Measurements from ENCODE around the gene ULK1.
"Not testable (repeated sequence)": the region's sequence is repeated elsewhere in the genome, so short reads cannot be mapped to it uniquely, and the experiment has no call there.

The ULK1 gene

DNA sequence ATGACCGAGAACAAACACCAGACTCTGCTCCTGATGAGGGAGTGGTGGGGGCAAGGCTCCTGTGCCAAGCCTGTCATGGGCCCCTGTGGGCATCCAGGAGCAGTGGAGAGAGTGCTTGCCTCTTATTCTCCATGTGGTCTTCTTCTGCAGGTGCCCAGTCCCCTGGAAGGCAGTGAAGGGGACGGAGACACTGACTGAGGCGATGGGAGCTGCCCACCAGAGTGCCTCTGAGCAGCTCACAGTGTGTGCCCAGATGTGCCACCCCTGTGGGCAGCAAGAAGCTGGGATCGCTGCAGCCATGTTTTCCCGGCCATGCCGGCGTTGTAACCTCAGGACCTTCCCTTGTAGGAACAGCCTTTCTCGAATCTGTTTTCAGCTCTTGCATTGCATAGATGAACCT, 49.0 kb downstream of the ULK1 start:
- no peak for DNase-seq (ENCODE audit: low read depth)

DNA sequence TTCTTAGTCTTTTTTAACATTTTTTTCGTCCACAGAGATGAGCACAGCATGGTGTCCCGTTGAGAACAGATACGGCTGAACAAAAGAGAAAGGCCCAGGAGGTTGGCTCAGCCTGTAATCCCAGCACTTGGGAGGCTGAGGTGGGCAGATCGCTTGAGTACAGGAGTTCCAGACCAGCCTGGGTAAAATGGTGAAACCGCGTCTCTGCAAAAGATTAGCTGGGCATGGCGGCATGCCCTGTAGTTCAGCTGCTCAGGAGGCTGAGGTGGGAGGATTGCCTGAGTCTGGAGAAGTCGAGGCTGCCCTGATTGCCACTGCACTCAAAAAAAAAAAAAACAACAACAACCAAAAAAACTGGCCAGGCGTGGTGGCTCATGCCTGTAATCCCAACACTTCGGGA, 49.5 kb downstream of the ULK1 start:
- no peak for DNase-seq (ENCODE audit: low read depth)

- no peak for DNase-seq (ENCODE audit: low read depth)
These were observed 50.3 kb downstream of the ULK1 start for GRCh38 chr12:131944601-131945251.

DNA sequence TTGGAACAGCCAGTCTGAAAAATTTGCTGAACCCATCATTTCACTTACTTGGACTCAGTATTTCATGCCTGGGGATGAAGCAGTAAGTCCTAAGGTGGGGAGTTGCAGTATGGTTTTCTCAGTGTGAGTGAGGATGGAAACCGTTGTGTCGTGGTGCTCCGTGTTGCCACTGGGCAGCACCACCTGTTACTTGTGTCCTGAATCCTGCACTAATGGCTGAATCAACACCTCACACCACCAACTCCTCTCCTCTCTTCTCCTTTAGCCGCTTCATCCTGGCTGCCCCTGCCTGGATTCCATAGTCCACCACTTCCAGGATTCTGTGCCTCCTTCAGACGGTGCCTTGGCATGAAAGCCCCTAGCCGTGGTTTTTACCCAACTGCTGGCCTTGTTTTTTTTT, 52.3 kb downstream of the ULK1 start:
- DNase-seq (ENCODE audit: low read depth): no peak

- no peak for DNase-seq (ENCODE audit: low read depth)
These were observed 53.1 kb downstream of the ULK1 start for GRCh38 chr12:131947482-131948027.

DNA sequence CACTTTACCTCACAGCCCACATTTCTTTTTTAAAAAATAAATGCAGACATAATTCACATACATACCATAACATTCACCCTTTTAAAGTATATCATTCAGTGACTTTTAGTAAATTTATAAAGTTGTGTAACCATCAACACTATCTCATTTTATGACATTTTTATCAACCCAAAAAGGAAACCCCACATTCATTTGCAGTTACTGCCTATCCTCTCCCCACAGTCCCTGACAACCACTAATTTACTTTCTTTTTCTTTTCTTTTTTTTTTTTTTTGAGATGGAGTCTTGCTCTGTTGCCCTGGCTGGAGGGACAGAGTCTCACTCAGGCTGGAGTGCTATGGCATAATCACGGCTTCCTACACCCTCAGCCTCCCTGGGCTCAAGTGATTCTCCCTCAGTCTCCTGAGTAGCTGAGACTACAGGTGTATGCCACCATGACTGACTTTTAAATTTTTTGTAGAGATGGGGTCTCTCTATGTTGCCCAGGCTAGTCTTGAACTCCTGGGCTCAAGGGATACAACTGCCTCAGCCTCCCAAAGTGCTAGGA, 53.8 kb downstream of the ULK1 start:
- DNase-seq (ENCODE audit: low read depth): no peak

DNA sequence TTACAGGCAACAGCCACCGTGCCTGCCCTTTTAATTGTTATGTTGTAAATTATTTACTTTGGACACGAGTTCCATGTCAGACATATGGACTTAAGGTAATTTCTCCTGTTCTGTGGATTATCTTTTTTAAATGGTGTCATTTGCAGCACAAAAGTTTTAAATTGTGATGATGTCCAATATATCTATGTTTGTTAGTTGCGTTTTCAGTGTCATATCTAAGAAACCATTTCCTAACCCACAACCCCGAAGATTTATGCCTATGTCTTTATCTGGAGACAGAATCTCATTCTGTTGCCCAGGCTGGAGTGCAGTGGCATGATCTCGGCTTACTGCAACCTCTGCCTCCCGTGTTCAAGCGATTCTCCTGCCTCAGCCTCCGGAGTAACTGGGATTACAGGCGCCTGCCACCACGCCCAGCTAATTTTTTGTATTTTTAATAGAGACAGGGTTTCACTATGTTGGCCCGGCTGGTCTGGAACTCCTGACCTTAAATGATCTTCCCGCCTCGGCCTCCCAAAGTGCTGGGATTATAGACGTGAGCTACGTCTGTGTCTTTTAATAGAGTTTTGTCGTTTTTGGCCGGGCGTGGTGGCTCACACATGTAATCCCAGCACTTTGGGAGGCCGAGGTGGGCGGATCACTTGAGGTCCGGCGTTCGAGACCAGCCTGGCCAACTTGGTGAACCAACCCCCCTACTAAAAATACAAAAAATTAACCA, 54.5 kb downstream of the ULK1 start:
- not testable (repeated sequence) for DNase-seq (ENCODE audit: low read depth)

DNA sequence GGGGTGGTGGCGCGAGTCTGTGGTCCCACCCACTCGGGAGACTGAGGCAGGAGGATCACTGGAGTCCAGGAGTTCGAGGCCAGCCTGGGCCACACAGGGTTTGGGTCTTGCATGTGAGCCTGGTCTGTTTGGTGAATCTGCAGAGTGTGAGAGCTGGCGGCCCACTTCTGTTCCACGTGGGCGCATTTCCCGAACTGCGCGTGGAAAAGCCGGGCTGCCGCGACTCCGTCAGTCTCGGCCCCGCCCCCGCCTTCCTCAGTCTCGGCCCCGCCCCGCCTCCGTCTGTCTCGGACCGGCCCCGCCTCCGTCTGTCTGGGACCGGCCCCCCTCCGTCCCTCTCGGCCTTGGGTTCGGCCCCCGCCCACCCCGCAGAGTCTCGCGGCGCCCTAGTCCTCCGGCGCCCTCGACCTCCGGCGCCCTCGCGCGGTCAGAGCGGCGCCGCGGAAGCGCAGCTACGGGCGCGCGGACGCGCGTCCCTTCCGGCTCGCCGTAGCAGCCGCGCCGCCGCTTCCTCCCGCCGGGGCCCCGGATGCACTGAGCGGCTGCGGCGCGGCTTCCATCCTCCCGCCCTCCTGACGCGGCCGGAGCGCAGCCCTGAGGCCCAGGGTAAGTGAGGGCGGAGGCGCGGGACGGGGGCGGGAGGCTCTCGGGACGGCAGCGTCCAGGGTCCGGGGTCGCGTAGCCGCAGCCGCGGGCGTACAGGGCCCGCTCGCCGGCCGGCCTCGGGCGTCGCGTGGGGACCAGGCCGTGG, 55.2 kb downstream of the ULK1 start, which contains the start of gene EP400:
Gene EP400, plus strand, starts transcription at position 512 of the 751 bp plus-strand sequence. CDS start 10,678 bp downstream, outside the sequence.
- peak; percentile 92 for DNase-seq (ENCODE audit: low read depth)

- no peak for DNase-seq (ENCODE audit: low read depth)
These were observed 55.9 kb downstream of the ULK1 start for GRCh38 chr12:131950182-131950913.

- not testable (repeated sequence) for DNase-seq (ENCODE audit: low read depth)
These were observed 59.4 kb downstream of the ULK1 start for GRCh38 chr12:131953810-131954209.

DNA sequence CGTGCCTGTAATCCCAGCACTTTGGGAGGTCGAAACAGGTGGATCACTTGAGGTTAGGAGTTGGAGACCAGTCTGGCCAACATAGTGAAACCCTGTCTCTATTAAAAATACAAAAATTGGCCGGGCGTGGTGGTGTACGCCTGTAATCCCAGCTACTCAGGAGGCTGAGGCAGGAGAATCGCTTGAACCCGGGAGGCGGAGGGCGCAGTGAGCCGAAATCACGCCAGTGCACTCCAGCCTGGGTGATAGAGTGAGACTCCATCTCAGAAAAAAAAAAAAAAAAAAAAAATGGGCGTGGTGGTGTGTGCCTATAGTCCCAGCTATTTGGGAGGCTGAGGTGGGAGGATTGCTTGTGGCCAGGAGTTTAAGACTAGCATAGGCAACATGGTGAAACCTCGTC, 60.0 kb downstream of the ULK1 start:
- DNase-seq (ENCODE audit: low read depth): not testable (repeated sequence)

GRCh38 chr12:131959116-131959515, 64.7 kb downstream of the ULK1 start:
- no peak for DNase-seq (ENCODE audit: low read depth)

DNA sequence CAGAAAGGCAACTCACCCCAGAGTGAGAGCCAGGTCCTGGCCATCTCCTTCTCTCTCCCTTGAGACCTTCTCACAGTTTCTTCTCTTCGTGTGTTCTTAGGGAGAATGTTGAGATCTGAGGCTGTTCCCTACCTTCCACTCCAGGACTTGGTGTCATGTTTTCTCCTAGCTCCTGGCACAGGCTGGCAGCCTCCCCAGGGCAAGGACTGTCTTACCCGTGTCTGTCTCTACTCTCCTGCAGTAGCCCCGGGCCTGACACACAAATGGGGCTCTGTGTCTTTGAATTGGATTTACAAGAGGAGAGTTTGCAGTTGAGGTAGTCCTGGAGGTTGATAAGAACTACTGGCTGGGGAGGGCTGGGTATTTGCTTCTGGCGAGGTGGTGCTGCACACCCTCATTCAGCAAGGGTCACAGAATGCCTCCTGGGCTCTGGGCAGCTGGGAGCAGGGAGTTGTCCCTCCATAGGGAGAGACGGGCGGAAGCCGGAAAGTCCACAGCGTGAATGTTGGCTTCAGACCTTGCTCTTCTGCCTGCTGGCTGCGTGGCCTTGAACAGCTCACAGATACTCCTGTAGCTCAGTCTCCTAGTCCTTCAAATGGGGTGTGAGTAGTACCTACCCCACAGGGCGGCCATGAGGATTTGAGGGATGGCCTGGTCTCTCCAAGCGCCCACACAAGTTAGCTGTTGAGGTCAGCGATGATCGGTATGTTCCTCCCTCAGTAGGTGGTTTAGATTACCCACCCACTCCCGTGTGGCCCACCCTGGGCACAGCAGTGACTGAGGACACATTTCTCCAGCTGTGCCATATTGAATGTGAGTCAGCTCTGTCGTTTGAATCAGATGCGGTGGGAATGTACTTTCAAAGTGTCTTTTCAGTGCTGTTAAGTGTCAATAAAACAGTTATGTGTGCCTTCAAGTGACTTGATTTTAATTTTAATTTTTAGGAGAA, 65.5 kb downstream of the ULK1 start:
- no peak for DNase-seq (ENCODE audit: low read depth)

GRCh38 chr12:131960590-131961325, 66.3 kb downstream of the ULK1 start:
- not testable (repeated sequence) for DNase-seq (ENCODE audit: low read depth)

- DNase-seq (ENCODE audit: low read depth): not testable (repeated sequence)
These were observed 66.9 kb downstream of the ULK1 start for GRCh38 chr12:131961328-131961727.

GRCh38 chr12:131962069-131962468, 67.6 kb downstream of the ULK1 start:
- DNase-seq (ENCODE audit: low read depth): no peak

GRCh38 chr12:131963381-131963780, 69.0 kb downstream of the ULK1 start:
- DNase-seq (ENCODE audit: low read depth): no peak

GRCh38 chr12:131965073-131965472, 70.7 kb downstream of the ULK1 start:
- no peak for DNase-seq (ENCODE audit: low read depth)

GRCh38 chr12:131971226-131971625, 76.8 kb downstream of the ULK1 start:
- no peak for DNase-seq (ENCODE audit: low read depth)
